ENCODE results near the gene C11orf68. TPM values are rescaled to one million over a fixed set of nuclear protein-coding genes. Genes with fewer than 3 reads are reported as not detected.

Gene C11orf68
- total RNA-seq, 1 donor from 2014 or later: 34.6 TPM

- H3K27ac Mint-ChIP-seq (ENCODE audit: unreplicated experiment): peak overlapping the region; percentile 86
- H3K36me3 Mint-ChIP-seq (ENCODE audit: low read depth, unreplicated experiment): no peaks in the 10 kb centered on the region
- H3K4me3 ChIP-seq (ENCODE audit: insufficient read depth, low read depth, low read length): no peak overlapping the region
- H3K36me3 ChIP-seq (ENCODE audit: insufficient read depth, low read length): no peaks in the 10 kb centered on the region
- no peaks in the 10 kb centered on the region for H3K9me3 Mint-ChIP-seq (ENCODE audit: unreplicated experiment)
- no peak for FAIRE-seq
- no peak for DNase-seq (ENCODE audit: low read depth)
- peak overlapping the region; percentile 74 for H3K4me2 ChIP-seq (ENCODE audit: low read length)
- peak overlapping the region; percentile 57 for H3K9ac ChIP-seq (ENCODE audit: low read length)
- H4K20me1 ChIP-seq (ENCODE audit: insufficient read depth, low read length): peaks cover 9% of the 10 kb centered on the region
- peaks cover 23% of the 10 kb centered on the region for H3K79me2 ChIP-seq (ENCODE audit: insufficient read depth, low read length)
- no peaks in the 10 kb centered on the region for H3K9me3 ChIP-seq (ENCODE audit: insufficient read depth, low read depth, low read length)
- no peaks in the 10 kb centered on the region for H3K27me3 Mint-ChIP-seq (ENCODE audit: low read depth, unreplicated experiment)
- no peaks in the 10 kb centered on the region for H3K27me3 ChIP-seq (ENCODE audit: insufficient read depth, low read length)
- peaks cover 30% of the 10 kb centered on the region for H3K4me1 ChIP-seq (ENCODE audit: insufficient read depth, low read length)
- peak overlapping the region; percentile 82 for H3K27ac ChIP-seq (ENCODE audit: low read depth, low read length)
- peaks cover 31% of the 10 kb centered on the region for H3K4me1 Mint-ChIP-seq (ENCODE audit: low read depth, unreplicated experiment)
- TF ChIP-seq CTCF (IDR thresholded peaks at IDR 0.05; ENCODE audit: insufficient read depth, low read depth, low read length) (no peak), EZH2 (IDR thresholded peaks at IDR 0.05; ENCODE audit: insufficient read depth, low read length) (no peak)
- no peak overlapping the region for H2AFZ ChIP-seq (ENCODE audit: low read depth, low read length)
- peak overlapping the region; percentile 4 for H3K4me3 Mint-ChIP-seq (ENCODE audit: unreplicated experiment)
These were observed 15.1 kb downstream of the C11orf68 start for GRCh38 chr11:65903715-65904114.

GRCh38 chr11:65903068-65903481 lies 15.8 kb downstream of the C11orf68 start:
- TF ChIP-seq EZH2 (IDR thresholded peaks at IDR 0.05; ENCODE audit: insufficient read depth, low read length): no peak
- no peak for TF ChIP-seq CTCF (IDR thresholded peaks at IDR 0.05; ENCODE audit: insufficient read depth, low read depth, low read length)
- Histone ChIP-seq H3K9ac (ENCODE audit: low read length) (peak overlapping the region; percentile 57), H3K4me2 (ENCODE audit: low read length) (peak overlapping the region; percentile 74), H3K79me2 (ENCODE audit: insufficient read depth, low read length) (peaks cover 29% of the 10 kb centered on the region), H3K27ac (ENCODE audit: low read depth, low read length) (peak overlapping the region; percentile 82), H4K20me1 (ENCODE audit: insufficient read depth, low read length) (peaks cover 16% of the 10 kb centered on the region), H3K36me3 (ENCODE audit: insufficient read depth, low read length) (no peaks in the 10 kb centered on the region), H3K4me3 (ENCODE audit: insufficient read depth, low read depth, low read length) (no peak overlapping the region), H2AFZ (ENCODE audit: low read depth, low read length) (no peak overlapping the region), H3K9me3 (ENCODE audit: insufficient read depth, low read depth, low read length) (no peaks in the 10 kb centered on the region), H3K4me1 (ENCODE audit: insufficient read depth, low read length) (peaks cover 36% of the 10 kb centered on the region), H3K27me3 (ENCODE audit: insufficient read depth, low read length) (no peaks in the 10 kb centered on the region)
- FAIRE-seq (no peak), DNase-seq (ENCODE audit: low read depth) (peak; percentile 86)
- Mint-ChIP-seq H3K4me3 (ENCODE audit: unreplicated experiment) (peak overlapping the region; percentile 9), H3K36me3 (ENCODE audit: low read depth, unreplicated experiment) (no peaks in the 10 kb centered on the region), H3K27me3 (ENCODE audit: low read depth, unreplicated experiment) (no peaks in the 10 kb centered on the region), H3K9me3 (ENCODE audit: unreplicated experiment) (no peaks in the 10 kb centered on the region), H3K4me1 (ENCODE audit: low read depth, unreplicated experiment) (peaks cover 31% of the 10 kb centered on the region), H3K27ac (ENCODE audit: unreplicated experiment) (peak overlapping the region; percentile 86)

GRCh38 chr11:65900899-65901180 lies 18.0 kb downstream of the C11orf68 start:
- no peaks in the 10 kb centered on the region for H3K9me3 ChIP-seq (ENCODE audit: insufficient read depth, low read depth, low read length)
- H3K4me1 ChIP-seq (ENCODE audit: insufficient read depth, low read length): peaks cover 48% of the 10 kb centered on the region
- H4K20me1 ChIP-seq (ENCODE audit: insufficient read depth, low read length): peaks cover 36% of the 10 kb centered on the region
- H3K27me3 ChIP-seq (ENCODE audit: insufficient read depth, low read length): no peaks in the 10 kb centered on the region
- peaks cover 34% of the 10 kb centered on the region for H3K4me1 Mint-ChIP-seq (ENCODE audit: low read depth, unreplicated experiment)
- DNase-seq (ENCODE audit: low read depth): no peak
- no peak for FAIRE-seq
- H3K4me3 ChIP-seq (ENCODE audit: insufficient read depth, low read depth, low read length): peak overlapping the region; percentile 19
- no peaks in the 10 kb centered on the region for H3K9me3 Mint-ChIP-seq (ENCODE audit: unreplicated experiment)
- no peaks in the 10 kb centered on the region for H3K27me3 Mint-ChIP-seq (ENCODE audit: low read depth, unreplicated experiment)
- H3K36me3 Mint-ChIP-seq (ENCODE audit: low read depth, unreplicated experiment): peaks cover 3% of the 10 kb centered on the region
- H3K79me2 ChIP-seq (ENCODE audit: insufficient read depth, low read length): peaks cover 51% of the 10 kb centered on the region
- peak overlapping the region; percentile 28 for H3K9ac ChIP-seq (ENCODE audit: low read length)
- H3K36me3 ChIP-seq (ENCODE audit: insufficient read depth, low read length): peaks cover 13% of the 10 kb centered on the region
- H3K4me2 ChIP-seq (ENCODE audit: low read length): peak overlapping the region; percentile 89
- peak overlapping the region; percentile 77 for H3K27ac Mint-ChIP-seq (ENCODE audit: unreplicated experiment)
- H3K4me3 Mint-ChIP-seq (ENCODE audit: unreplicated experiment): peak overlapping the region; percentile 76
- H2AFZ ChIP-seq (ENCODE audit: low read depth, low read length): no peak overlapping the region
- peak overlapping the region; percentile 67 for H3K27ac ChIP-seq (ENCODE audit: low read depth, low read length)
- TF ChIP-seq EZH2 (IDR thresholded peaks at IDR 0.05; ENCODE audit: insufficient read depth, low read length): no peak
- TF ChIP-seq CTCF (IDR thresholded peaks at IDR 0.05; ENCODE audit: insufficient read depth, low read depth, low read length): no peak
